Neural crest cell (in vitro differentiated cells): ENCODE measurements around the gene DHRS7C. TPM values are rescaled to one million over a fixed set of nuclear protein-coding genes. Genes with fewer than 3 reads are reported as not detected.
"Not testable (repeated sequence)": the region's sequence is repeated elsewhere in the genome, so short reads cannot be mapped to it uniquely, and the experiment has no call there.

Source experiments
- DNase-seq: peaks from one replicate; pipeline ENCODE4 v3.0.0; 2021; ENCODE audit warnings: low read depth, mixed read lengths, low spot score
- H3K27ac Mint-ChIP-seq: one replicate; pipeline ENCODE4 v1.8.0; 2021; ENCODE audit warnings: mild to moderate bottlenecking, mixed read lengths; ENCODE audit not compliant: unreplicated experiment
- H3K27me3 Mint-ChIP-seq: 2 replicates; pipeline ENCODE4 v1.8.0; 2021; ENCODE audit warnings: low read depth, mild to moderate bottlenecking, mixed read lengths
- H3K36me3 Mint-ChIP-seq: 2 replicates; pipeline ENCODE4 v1.8.0; 2021; ENCODE audit warnings: low read depth, mild to moderate bottlenecking, mixed read lengths
- H3K4me1 Mint-ChIP-seq: 2 replicates; pipeline ENCODE4 v1.8.0; 2021; ENCODE audit warnings: mixed read lengths
- H3K4me3 Mint-ChIP-seq: one replicate; pipeline ENCODE4 v1.8.0; 2021; ENCODE audit warnings: mild to moderate bottlenecking, mixed read lengths
- H3K9me3 Mint-ChIP-seq: 2 replicates; pipeline ENCODE4 v1.8.0; 2021; ENCODE audit warnings: mixed read lengths
- total RNA-seq: library from RNA; stranded (reverse); gene quantifications from 2 replicates; pipeline ENCODE4 v1.2.1, GENCODE V29; 2021
- TF ChIP-seq, protein P1 (sequence below): fragments of 200-600 bp; sonication (generic); conservative IDR thresholded peaks from 2 replicates; pipeline ENCODE4 v1.5.0; 2021; ENCODE audit warnings: antibody characterized with exemption, mild to moderate bottlenecking

Gene DHRS7C
- total RNA-seq, 1 donor from 2014 or later: not detected

DNA sequence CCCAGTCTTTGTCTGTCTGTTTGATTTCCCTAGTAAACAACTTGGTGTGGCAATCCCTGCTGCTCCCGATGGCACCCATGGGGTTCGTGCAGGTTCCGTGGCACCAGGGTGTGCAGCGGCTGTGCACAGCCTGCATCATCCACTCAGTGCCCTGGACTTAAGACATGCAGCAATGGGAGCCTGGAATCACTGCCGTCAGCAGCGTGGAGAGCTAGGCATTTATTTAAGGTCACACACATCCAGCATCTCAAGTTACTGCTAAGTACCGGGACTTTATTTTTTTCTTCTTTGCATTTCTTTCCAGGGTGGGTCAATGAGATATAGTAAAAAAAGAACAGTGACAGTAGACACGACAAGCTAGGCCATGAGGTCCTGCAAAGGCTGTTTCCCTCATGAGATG, 2.8 kb downstream of the DHRS7C start:
- Mint-ChIP-seq H3K27me3 (no peaks in the 10 kb centered on the region), H3K4me3 (no peak overlapping the region), H3K27ac (no peak overlapping the region), H3K9me3 (no peaks in the 10 kb centered on the region), H3K36me3 (no peaks in the 10 kb centered on the region), H3K4me1 (no peaks in the 10 kb centered on the region)
- TF ChIP-seq, protein P1, sequence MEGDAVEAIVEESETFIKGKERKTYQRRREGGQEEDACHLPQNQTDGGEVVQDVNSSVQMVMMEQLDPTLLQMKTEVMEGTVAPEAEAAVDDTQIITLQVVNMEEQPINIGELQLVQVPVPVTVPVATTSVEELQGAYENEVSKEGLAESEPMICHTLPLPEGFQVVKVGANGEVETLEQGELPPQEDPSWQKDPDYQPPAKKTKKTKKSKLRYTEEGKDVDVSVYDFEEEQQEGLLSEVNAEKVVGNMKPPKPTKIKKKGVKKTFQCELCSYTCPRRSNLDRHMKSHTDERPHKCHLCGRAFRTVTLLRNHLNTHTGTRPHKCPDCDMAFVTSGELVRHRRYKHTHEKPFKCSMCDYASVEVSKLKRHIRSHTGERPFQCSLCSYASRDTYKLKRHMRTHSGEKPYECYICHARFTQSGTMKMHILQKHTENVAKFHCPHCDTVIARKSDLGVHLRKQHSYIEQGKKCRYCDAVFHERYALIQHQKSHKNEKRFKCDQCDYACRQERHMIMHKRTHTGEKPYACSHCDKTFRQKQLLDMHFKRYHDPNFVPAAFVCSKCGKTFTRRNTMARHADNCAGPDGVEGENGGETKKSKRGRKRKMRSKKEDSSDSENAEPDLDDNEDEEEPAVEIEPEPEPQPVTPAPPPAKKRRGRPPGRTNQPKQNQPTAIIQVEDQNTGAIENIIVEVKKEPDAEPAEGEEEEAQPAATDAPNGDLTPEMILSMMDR: no peak
- DNase-seq: no peak

DNA sequence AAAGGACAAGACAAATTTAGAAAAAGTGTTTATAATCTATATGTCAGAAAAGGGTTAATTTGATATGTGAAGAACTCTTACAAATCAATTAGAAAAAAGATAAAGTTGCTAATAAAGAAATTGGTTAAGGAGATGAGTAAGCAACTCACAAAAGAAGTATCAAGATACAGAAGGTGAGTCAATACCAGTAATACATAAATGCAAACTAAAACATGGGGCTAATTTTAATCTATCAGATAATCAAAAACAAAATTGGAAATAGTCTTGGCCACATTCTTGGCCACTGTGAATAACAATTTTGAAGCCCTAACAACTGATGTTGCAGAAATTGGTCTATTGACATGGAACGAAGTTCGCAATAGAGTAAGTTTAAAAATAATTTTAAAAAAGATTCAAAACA, 6.8 kb downstream of the DHRS7C start:
- Mint-ChIP-seq H3K36me3 (no peaks in the 10 kb centered on the region), H3K4me3 (no peak overlapping the region)

DNA sequence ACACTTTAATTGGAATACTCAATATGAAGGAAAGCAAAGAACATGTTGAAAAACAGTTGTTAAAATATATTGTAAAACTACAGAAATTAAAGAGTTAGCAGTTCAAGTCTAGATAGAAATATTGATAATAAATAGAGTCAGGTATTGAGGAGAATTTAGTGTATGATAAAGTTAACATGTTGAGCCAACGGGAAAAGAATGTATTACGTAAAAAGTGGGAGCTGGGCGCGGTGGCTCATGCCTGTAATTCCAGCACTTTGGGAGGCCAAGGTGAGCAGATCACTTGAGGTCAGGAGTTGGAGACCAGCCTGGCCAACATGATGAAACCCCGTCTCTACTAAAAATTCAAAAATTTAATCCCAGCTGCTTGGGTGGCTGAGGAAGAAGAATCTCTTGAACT, 7.9 kb downstream of the DHRS7C start:
- not testable (repeated sequence) for H3K27ac Mint-ChIP-seq, H3K4me3 Mint-ChIP-seq, H3K27me3 Mint-ChIP-seq, H3K9me3 Mint-ChIP-seq, DNase-seq, H3K4me1 Mint-ChIP-seq, H3K36me3 Mint-ChIP-seq

More for the DNA sequence above, 6.8 kb downstream of the DHRS7C start:
- no peak for DNase-seq
- Mint-ChIP-seq H3K27ac (no peak overlapping the region), H3K9me3 (no peaks in the 10 kb centered on the region), H3K27me3 (peaks cover 3% of the 10 kb centered on the region), H3K4me1 (no peaks in the 10 kb centered on the region)
- TF ChIP-seq, protein P1: no peak

DNA sequence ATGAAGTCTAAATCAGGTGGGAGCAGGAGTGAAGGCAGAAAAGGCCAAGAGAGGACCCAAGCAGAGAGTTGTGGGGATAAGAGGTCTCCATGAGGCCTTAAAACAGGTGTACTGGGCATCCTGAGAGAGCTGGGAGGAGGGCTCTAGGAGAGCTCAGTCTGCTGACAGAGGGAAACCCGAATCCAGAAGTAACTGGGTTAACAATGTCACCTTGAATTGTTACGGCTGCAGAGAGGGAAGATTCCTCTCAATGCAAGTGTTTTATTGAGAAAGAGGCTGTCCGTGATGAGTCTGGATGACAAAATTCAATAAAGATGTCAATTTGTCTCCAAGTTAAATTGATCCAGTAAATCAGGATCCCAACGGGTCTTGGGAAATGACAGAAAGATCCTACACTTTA, 8.3 kb downstream of the DHRS7C start:
- peak overlapping the region; percentile 22 for H3K27ac Mint-ChIP-seq
- TF ChIP-seq, protein P1: no peak
- peaks cover 6% of the 10 kb centered on the region for H3K27me3 Mint-ChIP-seq
- no peak overlapping the region for H3K4me3 Mint-ChIP-seq
- DNase-seq: no peak
- H3K4me1 Mint-ChIP-seq: no peaks in the 10 kb centered on the region
- no peaks in the 10 kb centered on the region for H3K9me3 Mint-ChIP-seq
- H3K36me3 Mint-ChIP-seq: no peaks in the 10 kb centered on the region

DNA sequence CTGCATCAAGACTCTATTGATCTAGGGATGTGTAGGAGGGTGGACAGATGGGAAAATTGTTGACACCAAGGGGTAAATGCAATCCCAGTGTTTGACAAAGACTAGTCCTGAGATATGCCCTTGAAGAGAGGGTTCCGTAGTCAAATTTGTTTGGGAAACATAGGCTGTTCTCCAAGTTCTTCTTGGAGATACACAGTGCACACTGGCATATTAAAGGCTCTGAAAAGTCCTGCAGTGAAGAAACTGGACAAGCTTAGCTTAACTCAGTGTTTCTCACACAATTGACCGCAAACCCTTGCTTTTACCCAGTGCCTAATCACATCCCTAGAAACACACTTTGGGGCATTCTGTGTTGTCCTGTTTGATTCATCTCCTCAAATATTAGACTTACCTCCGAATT, 10.8 kb downstream of the DHRS7C start:
- peaks cover 3% of the 10 kb centered on the region for H3K9me3 Mint-ChIP-seq
- no peaks in the 10 kb centered on the region for H3K36me3 Mint-ChIP-seq
- no peaks in the 10 kb centered on the region for H3K4me1 Mint-ChIP-seq
- TF ChIP-seq, protein P1: no peak
- H3K27ac Mint-ChIP-seq: no peak overlapping the region
- H3K4me3 Mint-ChIP-seq: no peak overlapping the region
- DNase-seq: no peak
- H3K27me3 Mint-ChIP-seq: peaks cover 16% of the 10 kb centered on the region

DNA sequence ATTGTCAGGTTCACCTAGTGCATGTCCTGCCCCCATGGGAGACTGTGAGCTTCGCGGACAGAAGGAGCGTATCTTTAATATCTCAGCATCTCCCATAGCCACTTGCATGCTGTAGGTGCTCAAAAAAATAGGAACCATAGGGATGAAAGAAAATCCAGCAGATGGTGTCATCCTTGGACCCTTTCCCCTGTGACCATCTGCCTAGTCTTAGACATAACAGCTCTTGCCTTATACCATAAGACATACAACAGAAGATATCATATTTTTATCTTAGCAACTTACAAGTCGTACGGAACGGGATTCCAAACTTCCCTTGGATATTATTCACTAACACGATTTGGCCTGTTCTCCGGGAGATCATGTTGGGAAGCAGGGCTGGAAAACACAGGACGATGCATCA, 14.5 kb downstream of the DHRS7C start:
- no peak for DNase-seq
- Mint-ChIP-seq H3K9me3 (peaks cover 3% of the 10 kb centered on the region), H3K27me3 (peaks cover 16% of the 10 kb centered on the region), H3K4me1 (no peaks in the 10 kb centered on the region), H3K27ac (no peak overlapping the region), H3K4me3 (no peak overlapping the region), H3K36me3 (no peaks in the 10 kb centered on the region)
- TF ChIP-seq, protein P1: no peak
